ENCODE results near the gene SLCO2A1.

- TF ChIP-seq ZNF274 (IDR thresholded peaks at IDR 0.05; ENCODE audit: low read depth, low read length), result no peak
- TF ChIP-seq YY1 (IDR thresholded peaks at IDR 0.05; ENCODE audit: insufficient read depth, insufficient read length), result no peak
- TF ChIP-seq SUZ12 (IDR thresholded peaks at IDR 0.05; ENCODE audit: extremely low read depth, insufficient read depth, insufficient read length), result no peak
These were observed 102.8 kb downstream of the SLCO2A1 start for GRCh38 chr3:133926736-133927539.

Measured in NT2/D1 (cell line).